Gastrocnemius medialis (tissue), 4 donors: Measurements from ENCODE around the gene TGOLN2.

Experiments
- POLR2A ChIP-seq, 2 donors: fragments of 450-650 bp; IDR thresholded peaks; one replicate each; pipeline ENCODE4 v1.6.1; 2017; ENCODE audit warnings: antibody characterized with exemption in 2 of 2, mild to moderate bottlenecking in 2 of 2, moderate library complexity in 2 of 2
- TF ChIP-seq, protein P1 (sequence below), 5 experiments: fragments of 450-650 bp in 3 of 5; fragments of 200-600 bp in 2 of 5; sonication (generic) in 2 of 5; IDR thresholded peaks in 4 of 5; conservative IDR thresholded peaks in 1 of 5; 1 replicate in 4 of 5; 2 replicates in 1 of 5; pipeline ENCODE4 v1.5.1; 2016 to 2019; ENCODE audit warnings: antibody characterized with exemption in 5 of 5, mild to moderate bottlenecking in 3 of 5, moderate library complexity in 3 of 5

- TF ChIP-seq, protein P1, sequence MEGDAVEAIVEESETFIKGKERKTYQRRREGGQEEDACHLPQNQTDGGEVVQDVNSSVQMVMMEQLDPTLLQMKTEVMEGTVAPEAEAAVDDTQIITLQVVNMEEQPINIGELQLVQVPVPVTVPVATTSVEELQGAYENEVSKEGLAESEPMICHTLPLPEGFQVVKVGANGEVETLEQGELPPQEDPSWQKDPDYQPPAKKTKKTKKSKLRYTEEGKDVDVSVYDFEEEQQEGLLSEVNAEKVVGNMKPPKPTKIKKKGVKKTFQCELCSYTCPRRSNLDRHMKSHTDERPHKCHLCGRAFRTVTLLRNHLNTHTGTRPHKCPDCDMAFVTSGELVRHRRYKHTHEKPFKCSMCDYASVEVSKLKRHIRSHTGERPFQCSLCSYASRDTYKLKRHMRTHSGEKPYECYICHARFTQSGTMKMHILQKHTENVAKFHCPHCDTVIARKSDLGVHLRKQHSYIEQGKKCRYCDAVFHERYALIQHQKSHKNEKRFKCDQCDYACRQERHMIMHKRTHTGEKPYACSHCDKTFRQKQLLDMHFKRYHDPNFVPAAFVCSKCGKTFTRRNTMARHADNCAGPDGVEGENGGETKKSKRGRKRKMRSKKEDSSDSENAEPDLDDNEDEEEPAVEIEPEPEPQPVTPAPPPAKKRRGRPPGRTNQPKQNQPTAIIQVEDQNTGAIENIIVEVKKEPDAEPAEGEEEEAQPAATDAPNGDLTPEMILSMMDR (IDR thresholded peaks at IDR 0.05 in 4 of 5, conservative IDR thresholded peaks at IDR 0.05 in 1 of 5), result no peak
- no peak for TF ChIP-seq POLR2A (IDR thresholded peaks at IDR 0.05)
Measured at GRCh38 chr2:85308201-85308600, 19.6 kb downstream of the TGOLN2 start.
